Activated T-helper 9 cell treated with anti-CD3 and anti-CD28 coated beads, Interleukin-2, amount 50 U/mL, for 16 hours (primary cell): ENCODE data around the gene LRRC4C.

Experiments
- DNase-seq: peaks from one replicate; pipeline ENCODE4 v3.0.0-alpha.2; 2020; ENCODE audit warnings: low read depth

LRRC4C gene

GRCh38 chr11:40291329-40291728, 1168.1 kb downstream of the LRRC4C start:
- no peak for DNase-seq

GRCh38 chr11:40290171-40290631, 1169.3 kb downstream of the LRRC4C start:
- no peak for DNase-seq

- DNase-seq = no peak
Measured at GRCh38 chr11:40289370-40289769, 1170.1 kb downstream of the LRRC4C start.

- DNase-seq = no peak
Measured at GRCh38 chr11:40287916-40288803, 1171.3 kb downstream of the LRRC4C start.

GRCh38 chr11:40286137-40286536, 1173.3 kb downstream of the LRRC4C start:
- no peak for DNase-seq

- DNase-seq = no peak
Measured at GRCh38 chr11:40285558-40285957, 1173.9 kb downstream of the LRRC4C start.

GRCh38 chr11:40281052-40281580, 1178.3 kb downstream of the LRRC4C start:
- no peak for DNase-seq

- no peak for DNase-seq
Measured at GRCh38 chr11:40280159-40281051, 1179.0 kb downstream of the LRRC4C start.

- DNase-seq = no peak
Measured at GRCh38 chr11:40276960-40277359, 1182.5 kb downstream of the LRRC4C start.

GRCh38 chr11:40274017-40274416, 1185.4 kb downstream of the LRRC4C start:
- no peak for DNase-seq

- no peak for DNase-seq
Measured at GRCh38 chr11:40273192-40273732, 1186.2 kb downstream of the LRRC4C start.

- no peak for DNase-seq
Measured at GRCh38 chr11:40271361-40271760, 1188.1 kb downstream of the LRRC4C start.

- no peak for DNase-seq
Measured at GRCh38 chr11:40269865-40270264, 1189.6 kb downstream of the LRRC4C start.

- no peak for DNase-seq
Measured at GRCh38 chr11:40268551-40268950, 1190.9 kb downstream of the LRRC4C start.

- DNase-seq = no peak
Measured at GRCh38 chr11:40255457-40255856, 1204.0 kb downstream of the LRRC4C start.

- DNase-seq = no peak
Measured at GRCh38 chr11:40253166-40253565, 1206.3 kb downstream of the LRRC4C start.

GRCh38 chr11:40252236-40252635, 1207.2 kb downstream of the LRRC4C start:
- DNase-seq = no peak

GRCh38 chr11:40246983-40247382, 1212.5 kb downstream of the LRRC4C start:
- DNase-seq = no peak

- DNase-seq = no peak
Measured at GRCh38 chr11:40241524-40242051, 1217.9 kb downstream of the LRRC4C start.

GRCh38 chr11:40240284-40240683, 1219.2 kb downstream of the LRRC4C start:
- no peak for DNase-seq

- no peak for DNase-seq
Measured at GRCh38 chr11:40236526-40236925, 1222.9 kb downstream of the LRRC4C start.

- no peak for DNase-seq
Measured at GRCh38 chr11:40235841-40236240, 1223.6 kb downstream of the LRRC4C start.
